Jurkat, Clone E6-1 (cell line): ENCODE data around the gene PET100. TPM values are rescaled to one million over a fixed set of nuclear protein-coding genes. Genes with fewer than 3 reads are reported as not detected.

Experiments
- DNase-seq: peaks from one replicate; pipeline ENCODE4 v3.0.0-alpha.2; 2011; ENCODE audit warnings: low read depth, low spot score
- H3K4me3 ChIP-seq: 2 replicates; pipeline ENCODE4 v1.5.1; 2011; ENCODE audit warnings: mild to moderate bottlenecking, low read length, control low read depth, moderate library complexity
- polyA plus RNA-seq: library from polyadenylated mRNA; unstranded; fragments of >200 nt; gene quantifications from one replicate; pipeline ENCODE4 v1.2.1, GENCODE V29; 2012; ENCODE audit warnings: missing spikeins; ENCODE audit not compliant: insufficient read length, insufficient read depth

PET100 gene
- 393 TPM for polyA plus RNA-seq

GRCh38 chr19:7629347-7630054 is at the start of gene PET100, which contains the start of gene XAB2:
Gene PET100 (plus strand): TSS chr19:7629793. CDS start chr19:7629834, 41 bp downstream.
Gene XAB2 (minus strand): TSS chr19:7629545. CDS start chr19:7629527, 18 bp downstream.
- peak within 1 kb of the TSS; percentile 84 for H3K4me3 ChIP-seq
- peak; percentile 98 for DNase-seq

GRCh38 chr19:7582446-7582845 is 47.1 kb upstream of the PET100 start:
- H3K4me3 ChIP-seq, result no peak overlapping the region
- no peak for DNase-seq

- no peak overlapping the region for H3K4me3 ChIP-seq
- no peak for DNase-seq
Measured at GRCh38 chr19:7589822-7590221, 39.8 kb upstream of the PET100 start.

GRCh38 chr19:7590256-7590655 is 39.3 kb upstream of the PET100 start:
- no peak overlapping the region for H3K4me3 ChIP-seq
- no peak for DNase-seq

GRCh38 chr19:7595466-7596133 is 34.0 kb upstream of the PET100 start, which contains the start of gene CAMSAP3:
Gene CAMSAP3 (plus strand): TSS chr19:7595863. CDS start chr19:7596003, 140 bp downstream.
- peak within 1 kb of the TSS; percentile 44 for H3K4me3 ChIP-seq
- peak; percentile 49 for DNase-seq

- no peak for DNase-seq
- peak overlapping the region; percentile 41; the same call in 1 of the 2 replicates for H3K4me3 ChIP-seq
Measured at GRCh38 chr19:7596211-7596937, 33.2 kb upstream of the PET100 start.

- no peak for DNase-seq
- H3K4me3 ChIP-seq, result no peak overlapping the region
Measured at GRCh38 chr19:7597689-7598088, 31.9 kb upstream of the PET100 start.

- no peak overlapping the region for H3K4me3 ChIP-seq
- no peak for DNase-seq
Measured at GRCh38 chr19:7598180-7598579, 31.4 kb upstream of the PET100 start.

- H3K4me3 ChIP-seq, result no peak overlapping the region
- no peak for DNase-seq
Measured at GRCh38 chr19:7600721-7601120, 28.9 kb upstream of the PET100 start.

- no peak overlapping the region for H3K4me3 ChIP-seq
- no peak for DNase-seq
Measured at GRCh38 chr19:7602240-7602934, 27.2 kb upstream of the PET100 start.

- no peak for DNase-seq
- H3K4me3 ChIP-seq, result no peak overlapping the region
Measured at GRCh38 chr19:7602935-7603497, 26.6 kb upstream of the PET100 start.

GRCh38 chr19:7603919-7604318 is 25.7 kb upstream of the PET100 start:
- H3K4me3 ChIP-seq, result no peak overlapping the region
- no peak for DNase-seq

- peak; percentile 65 for DNase-seq
- H3K4me3 ChIP-seq, result no peak overlapping the region
Measured at GRCh38 chr19:7605490-7606222, 23.9 kb upstream of the PET100 start.

GRCh38 chr19:7606289-7606688 is 23.3 kb upstream of the PET100 start:
- no peak for DNase-seq
- H3K4me3 ChIP-seq, result no peak overlapping the region

- H3K4me3 ChIP-seq, result no peak overlapping the region
- no peak for DNase-seq
Measured at GRCh38 chr19:7607212-7607873, 22.2 kb upstream of the PET100 start.

GRCh38 chr19:7607874-7608560 is 21.6 kb upstream of the PET100 start:
- no peak overlapping the region for H3K4me3 ChIP-seq
- no peak for DNase-seq
